RPMI7951 (cell line): ENCODE results near the gene CHRM2. TPM values are rescaled to one million over a fixed set of nuclear protein-coding genes. Genes with fewer than 3 reads are reported as not detected.
A peak's percentile ranks its signal among the peaks of the same experiment; 100 is the strongest.

Experiments used
- DNase-seq: peaks from one replicate; pipeline ENCODE4 v3.0.0-alpha.2; 2012; ENCODE audit warnings: low read depth
- total RNA-seq: library from RNA; depleted of rRNA; stranded (reverse); fragments of >200 nt; shearing (Covaris generic); gene quantifications from 2 replicates; pipeline ENCODE4 v1.2.3, GENCODE V29; 2014

The CHRM2 gene
- total RNA-seq, 1 experiment from 2014 or later: 0.84 TPM

- DNase-seq: peak; percentile 51
Observed at GRCh38 chr7:136957391-136957790, 88.9 kb downstream of the CHRM2 start.

- DNase-seq: peak; percentile 40
Observed at GRCh38 chr7:136958016-136958415, 89.6 kb downstream of the CHRM2 start.

- DNase-seq: no peak
Observed at GRCh38 chr7:136964347-136964746, 95.9 kb downstream of the CHRM2 start.

- DNase-seq: no peak
Observed at GRCh38 chr7:136966825-136967224, 98.4 kb downstream of the CHRM2 start.

GRCh38 chr7:136969761-136970160, 101.3 kb downstream of the CHRM2 start:
- DNase-seq: no peak

GRCh38 chr7:136971776-136972175, 103.3 kb downstream of the CHRM2 start:
- no peak for DNase-seq

- DNase-seq: no peak
Observed at GRCh38 chr7:136976504-136977251, 108.2 kb downstream of the CHRM2 start.

GRCh38 chr7:136993377-136993776, 124.9 kb downstream of the CHRM2 start:
- no peak for DNase-seq

GRCh38 chr7:136997735-136998134, 129.3 kb downstream of the CHRM2 start:
- DNase-seq: no peak

GRCh38 chr7:136998495-136998894, 130.0 kb downstream of the CHRM2 start:
- no peak for DNase-seq

GRCh38 chr7:137000621-137001020, 132.2 kb downstream of the CHRM2 start:
- DNase-seq: no peak

GRCh38 chr7:137001041-137001440, 132.6 kb downstream of the CHRM2 start:
- DNase-seq: no peak

GRCh38 chr7:137001478-137001877, 133.0 kb downstream of the CHRM2 start:
- no peak for DNase-seq

GRCh38 chr7:137003086-137003485, 134.6 kb downstream of the CHRM2 start:
- DNase-seq: no peak

GRCh38 chr7:137003566-137003965, 135.1 kb downstream of the CHRM2 start:
- DNase-seq: peak; percentile 14

- no peak for DNase-seq
Observed at GRCh38 chr7:137005873-137006272, 137.4 kb downstream of the CHRM2 start.

- DNase-seq: peak; percentile 39
Observed at GRCh38 chr7:137006293-137006692, 137.8 kb downstream of the CHRM2 start.

- DNase-seq: peak; percentile 73
Observed at GRCh38 chr7:137007001-137007694, 138.7 kb downstream of the CHRM2 start.

- no peak for DNase-seq
Observed at GRCh38 chr7:137009404-137009803, 141.0 kb downstream of the CHRM2 start.

- no peak for DNase-seq
Observed at GRCh38 chr7:137015015-137015414, 146.6 kb downstream of the CHRM2 start.

GRCh38 chr7:137017221-137017620, 148.8 kb downstream of the CHRM2 start:
- no peak for DNase-seq

GRCh38 chr7:137018468-137018867, 150.0 kb downstream of the CHRM2 start:
- no peak for DNase-seq

GRCh38 chr7:137020351-137020750, 151.9 kb downstream of the CHRM2 start:
- peak; percentile 21 for DNase-seq
